ENCODE measurements around the gene UTS2R. TPM values are rescaled to one million over a fixed set of nuclear protein-coding genes. Genes with fewer than 3 reads are reported as not detected.

UTS2R gene
- total and polyA plus RNA-seq, 11 donors, result 0.11 to 21.9 (median 1.2) TPM

DNA sequence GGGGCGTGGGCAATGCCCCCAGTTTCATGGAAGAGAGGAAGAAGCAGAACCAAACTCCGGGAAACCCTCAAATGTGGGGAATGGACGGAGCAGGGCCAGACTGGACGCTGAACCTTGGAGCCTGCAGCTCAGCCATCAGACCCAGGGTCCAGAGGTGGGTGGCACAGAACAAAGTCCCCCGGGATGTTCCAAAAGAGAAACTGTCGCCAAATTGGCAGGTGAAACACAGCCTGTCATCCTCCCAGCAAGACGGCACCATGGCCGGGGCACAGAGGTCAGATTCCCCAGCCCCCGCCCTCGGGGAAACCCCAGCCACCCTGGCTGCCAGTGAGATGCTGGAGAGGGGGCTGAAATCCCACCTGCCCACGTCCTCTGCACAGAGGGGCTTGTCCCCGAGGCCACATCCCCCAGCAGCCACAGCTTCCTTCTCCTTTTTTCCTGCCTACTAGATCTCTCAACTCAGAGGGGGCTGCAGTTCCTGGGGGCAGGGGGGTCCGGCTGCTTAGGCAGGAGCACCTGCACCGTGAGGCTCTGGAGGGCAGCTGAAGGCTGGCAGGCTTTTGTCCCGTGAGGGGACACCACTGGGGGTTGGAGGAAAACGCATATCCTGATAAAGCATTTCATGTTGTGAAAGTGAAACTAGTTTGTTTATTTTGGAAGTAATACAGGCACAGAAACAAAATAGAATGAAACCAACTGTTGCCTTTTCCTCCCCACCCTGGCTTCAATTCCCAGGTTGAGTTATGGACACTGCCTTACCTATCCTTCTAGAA, 36.8 kb upstream of the UTS2R start:
- peak in 1 of 5 donors; percentile 23 for DNase-seq
- intact Hi-C loops (cut with DNase I), result no loop called here
- TF ChIP-seq POLR2A (IDR thresholded peaks at IDR 0.05), result no peak
- TF ChIP-seq, protein P1, sequence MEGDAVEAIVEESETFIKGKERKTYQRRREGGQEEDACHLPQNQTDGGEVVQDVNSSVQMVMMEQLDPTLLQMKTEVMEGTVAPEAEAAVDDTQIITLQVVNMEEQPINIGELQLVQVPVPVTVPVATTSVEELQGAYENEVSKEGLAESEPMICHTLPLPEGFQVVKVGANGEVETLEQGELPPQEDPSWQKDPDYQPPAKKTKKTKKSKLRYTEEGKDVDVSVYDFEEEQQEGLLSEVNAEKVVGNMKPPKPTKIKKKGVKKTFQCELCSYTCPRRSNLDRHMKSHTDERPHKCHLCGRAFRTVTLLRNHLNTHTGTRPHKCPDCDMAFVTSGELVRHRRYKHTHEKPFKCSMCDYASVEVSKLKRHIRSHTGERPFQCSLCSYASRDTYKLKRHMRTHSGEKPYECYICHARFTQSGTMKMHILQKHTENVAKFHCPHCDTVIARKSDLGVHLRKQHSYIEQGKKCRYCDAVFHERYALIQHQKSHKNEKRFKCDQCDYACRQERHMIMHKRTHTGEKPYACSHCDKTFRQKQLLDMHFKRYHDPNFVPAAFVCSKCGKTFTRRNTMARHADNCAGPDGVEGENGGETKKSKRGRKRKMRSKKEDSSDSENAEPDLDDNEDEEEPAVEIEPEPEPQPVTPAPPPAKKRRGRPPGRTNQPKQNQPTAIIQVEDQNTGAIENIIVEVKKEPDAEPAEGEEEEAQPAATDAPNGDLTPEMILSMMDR (IDR thresholded peaks at IDR 0.05), result no peak
- Histone ChIP-seq H3K36me3 (no peaks in the 10 kb centered on the region), H3K27me3 (peaks cover 0 to 27% (median 6%) of the 10 kb centered on the region in 9 donors), H3K4me1 (peaks cover 5 to 74% (median 43%) of the 10 kb centered on the region in 12 donors), H3K27ac (peak overlapping the region in 10 of 12 donors; percentile 62 to 90 (median 70)), H3K4me3 (peak overlapping the region; percentile 26 to 73 (median 61)), H3K9me3 (no peaks in the 10 kb centered on the region)
- ATAC-seq, result peak in 1 of 4 donors; percentile 13
- WGBS, 4 donors, result 37 to 52% (median 42%) methylated on average over 10 to 16 of the region's 16 CpGs

GRCh38 chr17:82338858-82339633, 32.5 kb upstream of the UTS2R start:
- DNase-seq (peak in 1 of 5 donors; percentile 40), ATAC-seq (peak; percentile 54 to 83 (median 74))
- intact Hi-C loops (cut with DNase I), result no loop called here
- Histone ChIP-seq H3K27ac (peak overlapping the region in 6 of 12 donors; percentile 1 to 64 (median 54)), H3K27me3 (peaks cover 0 to 3% (median 0%) of the 10 kb centered on the region in 9 donors), H3K4me3 (peak overlapping the region in 11 of 12 donors; percentile 10 to 53 (median 37)), H3K9me3 (no peaks in the 10 kb centered on the region), H3K36me3 (no peaks in the 10 kb centered on the region), H3K4me1 (peaks cover 5 to 42% (median 24%) of the 10 kb centered on the region in 12 donors)
- TF ChIP-seq, protein P1 (IDR thresholded peaks at IDR 0.05), result no peak
- TF ChIP-seq POLR2A (IDR thresholded peaks at IDR 0.05), result no peak
- 26 to 38% (median 31%) methylated on average over 29 of the region's 29 CpGs for WGBS, 4 donors

- H3K4me3 ChIP-seq, result peak overlapping the region in 11 of 12 donors; percentile 10 to 53 (median 37)
- no peaks in the 10 kb centered on the region for H3K36me3 ChIP-seq
- 53 to 74% (median 54%) methylated on average over 5 to 10 of the region's 10 CpGs for WGBS, 4 donors
- H3K9me3 ChIP-seq, result no peaks in the 10 kb centered on the region
- TF ChIP-seq, protein P1 (IDR thresholded peaks at IDR 0.05), result no peak
- TF ChIP-seq POLR2A (IDR thresholded peaks at IDR 0.05), result no peak
- H3K27ac ChIP-seq, result peak overlapping the region in 5 of 12 donors; percentile 39 to 64 (median 54)
- H3K4me1 ChIP-seq, result peaks cover 0 to 34% (median 16%) of the 10 kb centered on the region in 12 donors
- DNase-seq, result peak in 1 of 5 donors; percentile 11
- intact Hi-C loops (cut with DNase I), result no loop called here
- peak in 2 of 4 donors; percentile 3 to 21 for ATAC-seq
- H3K27me3 ChIP-seq, result peaks cover 0 to 3% (median 0%) of the 10 kb centered on the region in 9 donors
Observed at GRCh38 chr17:82339634-82340580, 31.7 kb upstream of the UTS2R start.

Data from heart left ventricle (tissue), 16 donors.